Neural cell (in vitro differentiated cells): ENCODE measurements around the gene PHF2. TPM values are rescaled to one million over a fixed set of nuclear protein-coding genes. Genes with fewer than 3 reads are reported as not detected.

ENCODE experiments used
- H2AFZ ChIP-seq: fragments of 200-600, 300-800 bp; sonication (generic), shearing (Covaris generic); 2 replicates; pipeline ENCODE4 v1.6.0; 2014; ENCODE audit warnings: low read depth, mild to moderate bottlenecking, antibody characterized with exemption, low read length, moderate library complexity
- H3F3A ChIP-seq: fragments of 200-600 bp; shearing (Covaris generic); 2 replicates; pipeline ENCODE4 v1.6.1; 2016; ENCODE audit warnings: mild to moderate bottlenecking, moderate library complexity, mixed read lengths, antibody characterized with exemption, low read length; ENCODE audit not compliant: insufficient read depth, poor library complexity, severe bottlenecking
- H3K27ac ChIP-seq: fragments of 200-600, 300-800 bp; sonication (generic), shearing (Covaris generic); 2 replicates; pipeline ENCODE4 v1.5.1; 2014; ENCODE audit warnings: mild to moderate bottlenecking, low read length, moderate library complexity
- H3K27me3 ChIP-seq: fragments of 300-800, 200-600 bp; sonication (generic), shearing (Covaris generic); 2 replicates; pipeline ENCODE4 v1.6.0; 2014; ENCODE audit warnings: mild to moderate bottlenecking, low read depth, low read length, moderate library complexity; ENCODE audit not compliant: insufficient read depth
- H3K36me3 ChIP-seq: fragments of 300-800, 200-600 bp; sonication (generic), shearing (Covaris generic); 2 replicates; pipeline ENCODE4 v1.5.1; 2014; ENCODE audit warnings: mild to moderate bottlenecking, antibody characterized with exemption, low read length, moderate library complexity; ENCODE audit not compliant: insufficient read depth
- H3K4me2 ChIP-seq: fragments of 300-800, 200-600 bp; sonication (generic), shearing (Covaris generic); 2 replicates; pipeline ENCODE4 v1.6.0; 2014; ENCODE audit warnings: mild to moderate bottlenecking, low read length
- H3K4me3 ChIP-seq: fragments of 300-800, 200-600 bp; sonication (generic), shearing (Covaris generic); 2 replicates; pipeline ENCODE4 v1.5.1; 2014; ENCODE audit warnings: mild to moderate bottlenecking, low read length, moderate library complexity
- H3K79me2 ChIP-seq: fragments of 200-600 bp; shearing (Covaris generic); replicated peaks from 2 replicates; pipeline ENCODE4 v1.6.0; 2014; ENCODE audit warnings: mild to moderate bottlenecking, low read length, moderate library complexity; ENCODE audit not compliant: insufficient read depth
- H3K9ac ChIP-seq: fragments of 300-800, 200-600 bp; sonication (generic), shearing (Covaris generic); 2 replicates; pipeline ENCODE4 v1.6.1; 2016; ENCODE audit warnings: mild to moderate bottlenecking, low read length, mixed read lengths
- H3K9me2 ChIP-seq: fragments of 200-600 bp; shearing (Covaris generic); 2 replicates; pipeline ENCODE4 v1.6.1; 2016; ENCODE audit warnings: mild to moderate bottlenecking, low read length, mixed read lengths; ENCODE audit not compliant: insufficient read depth
- H3K9me3 ChIP-seq: fragments of 200-600, 300-800 bp; sonication (generic), shearing (Covaris generic); 2 replicates; pipeline ENCODE4 v1.6.1; 2016; ENCODE audit warnings: mild to moderate bottlenecking, mixed run types, low read length, moderate library complexity, mixed read lengths
- H4K20me1 ChIP-seq: fragments of 200-600 bp; shearing (Covaris generic); 2 replicates; pipeline ENCODE4 v1.6.1; 2016; ENCODE audit warnings: mild to moderate bottlenecking, mixed run types; ENCODE audit not compliant: insufficient read depth
- CTCF ChIP-seq: fragments of 450-650 bp; IDR thresholded peaks from 2 replicates; pipeline ENCODE4 v1.5.1; 2014; ENCODE audit warnings: antibody characterized with exemption, mild to moderate bottlenecking, moderate library complexity; ENCODE audit not compliant: poor library complexity, severe bottlenecking
- EP300 ChIP-seq: fragments of 450-650 bp; conservative IDR thresholded peaks from 2 replicates; pipeline ENCODE4 v1.6.1; 2014; ENCODE audit warnings: antibody characterized with exemption, mild to moderate bottlenecking, moderate library complexity; ENCODE audit not compliant: poor library complexity, severe bottlenecking
- EZH2 ChIP-seq: fragments of 200-600, 300-800 bp; shearing (Covaris generic), sonication (generic); IDR thresholded peaks from 2 replicates; pipeline ENCODE4 v1.6.1; 2014; ENCODE audit warnings: antibody characterized with exemption, low read length, borderline replicate concordance, mild to moderate bottlenecking; ENCODE audit not compliant: insufficient read depth, poor library complexity, severe bottlenecking
- MXI1 ChIP-seq: fragments of 450-650 bp; conservative IDR thresholded peaks from 2 replicates; pipeline ENCODE4 v1.6.1; 2014; ENCODE audit warnings: antibody characterized with exemption, mild to moderate bottlenecking; ENCODE audit not compliant: poor library complexity, severe bottlenecking
- POLR2AphosphoS5 ChIP-seq: IDR thresholded peaks from 2 replicates; pipeline ENCODE4 v1.6.1; 2012
- RAD21 ChIP-seq: fragments of 450-650 bp; conservative IDR thresholded peaks from 2 replicates; pipeline ENCODE4 v1.6.1; 2014; ENCODE audit warnings: antibody characterized with exemption, mild to moderate bottlenecking, moderate library complexity
- SMC3 ChIP-seq: fragments of 450-650 bp; conservative IDR thresholded peaks from 2 replicates; pipeline ENCODE4 v1.6.1; 2014; ENCODE audit warnings: antibody characterized with exemption, mild to moderate bottlenecking, moderate library complexity; ENCODE audit not compliant: poor library complexity
- TAF1 ChIP-seq: IDR thresholded peaks from 2 replicates; pipeline ENCODE4 v1.6.1; 2012; ENCODE audit warnings: low read depth
- polyA plus RNA-seq: library from polyadenylated mRNA; depleted of rRNA; stranded (reverse); fragments of >200 nt; gene quantifications from 2 replicates; pipeline ENCODE4 v1.2.3, GENCODE V29; 2014
- TF ChIP-seq, protein P1 (sequence below): IDR thresholded peaks from 2 replicates; pipeline ENCODE4 v1.6.1; 2012; ENCODE audit warnings: borderline replicate concordance

The PHF2 gene
- polyA plus RNA-seq, 1 donor from 2014 or later: 42.4 TPM

- Histone ChIP-seq H3K27me3 (no peaks in the 10 kb centered on the region), H3K9me2 (no peaks in the 10 kb centered on the region), H2AFZ (no peak overlapping the region), H3K9ac (no peak overlapping the region), H3F3A (no peaks in the 10 kb centered on the region), H3K79me2 (peaks cover 70% of the 10 kb centered on the region), H4K20me1 (peaks cover 6% of the 10 kb centered on the region), H3K36me3 (no peaks in the 10 kb centered on the region), H3K4me2 (no peak overlapping the region), H3K9me3 (no peaks in the 10 kb centered on the region), H3K27ac (no peak overlapping the region), H3K4me3 (no peak overlapping the region)
- no peak for TF ChIP-seq RAD21
- TF ChIP-seq TAF1: no peak
- no peak for TF ChIP-seq EP300
- no peak for TF ChIP-seq CTCF
- TF ChIP-seq EZH2: no peak
Observed at GRCh38 chr9:93580654-93581380, 4.4 kb downstream of the PHF2 start.

GRCh38 chr9:93582115-93582514 lies 5.7 kb downstream of the PHF2 start:
- TF ChIP-seq POLR2AphosphoS5 (no peak), SMC3 (no peak), EZH2 (no peak), MXI1 (no peak), RAD21 (no peak), CTCF (no peak), EP300 (no peak), TAF1 (no peak)
- TF ChIP-seq, protein P1, sequence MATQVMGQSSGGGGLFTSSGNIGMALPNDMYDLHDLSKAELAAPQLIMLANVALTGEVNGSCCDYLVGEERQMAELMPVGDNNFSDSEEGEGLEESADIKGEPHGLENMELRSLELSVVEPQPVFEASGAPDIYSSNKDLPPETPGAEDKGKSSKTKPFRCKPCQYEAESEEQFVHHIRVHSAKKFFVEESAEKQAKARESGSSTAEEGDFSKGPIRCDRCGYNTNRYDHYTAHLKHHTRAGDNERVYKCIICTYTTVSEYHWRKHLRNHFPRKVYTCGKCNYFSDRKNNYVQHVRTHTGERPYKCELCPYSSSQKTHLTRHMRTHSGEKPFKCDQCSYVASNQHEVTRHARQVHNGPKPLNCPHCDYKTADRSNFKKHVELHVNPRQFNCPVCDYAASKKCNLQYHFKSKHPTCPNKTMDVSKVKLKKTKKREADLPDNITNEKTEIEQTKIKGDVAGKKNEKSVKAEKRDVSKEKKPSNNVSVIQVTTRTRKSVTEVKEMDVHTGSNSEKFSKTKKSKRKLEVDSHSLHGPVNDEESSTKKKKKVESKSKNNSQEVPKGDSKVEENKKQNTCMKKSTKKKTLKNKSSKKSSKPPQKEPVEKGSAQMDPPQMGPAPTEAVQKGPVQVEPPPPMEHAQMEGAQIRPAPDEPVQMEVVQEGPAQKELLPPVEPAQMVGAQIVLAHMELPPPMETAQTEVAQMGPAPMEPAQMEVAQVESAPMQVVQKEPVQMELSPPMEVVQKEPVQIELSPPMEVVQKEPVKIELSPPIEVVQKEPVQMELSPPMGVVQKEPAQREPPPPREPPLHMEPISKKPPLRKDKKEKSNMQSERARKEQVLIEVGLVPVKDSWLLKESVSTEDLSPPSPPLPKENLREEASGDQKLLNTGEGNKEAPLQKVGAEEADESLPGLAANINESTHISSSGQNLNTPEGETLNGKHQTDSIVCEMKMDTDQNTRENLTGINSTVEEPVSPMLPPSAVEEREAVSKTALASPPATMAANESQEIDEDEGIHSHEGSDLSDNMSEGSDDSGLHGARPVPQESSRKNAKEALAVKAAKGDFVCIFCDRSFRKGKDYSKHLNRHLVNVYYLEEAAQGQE: no peak
- Histone ChIP-seq H3K36me3 (no peaks in the 10 kb centered on the region), H4K20me1 (peaks cover 6% of the 10 kb centered on the region), H3K4me3 (no peak overlapping the region), H3K9ac (no peak overlapping the region), H3K9me3 (no peaks in the 10 kb centered on the region), H3K79me2 (peaks cover 81% of the 10 kb centered on the region), H3K27ac (no peak overlapping the region), H3F3A (no peaks in the 10 kb centered on the region), H3K4me2 (no peak overlapping the region), H2AFZ (no peak overlapping the region), H3K27me3 (no peaks in the 10 kb centered on the region), H3K9me2 (no peaks in the 10 kb centered on the region)
